HCT116 (cell line): ENCODE results near the gene PLA1A. TPM values are rescaled to one million over a fixed set of nuclear protein-coding genes. Genes with fewer than 3 reads are reported as not detected.

Source experiments
- ATAC-seq: fragments of 200-7000 bp; cut with Tn5 transposase; 2 replicates; pipeline ENCODE4 v1.9.1; 2020; ENCODE audit warnings: mild to moderate bottlenecking, moderate library complexity
- Bru-seq: library from RNA; stranded (reverse); fragments of 400-500 nt; gene quantifications from one replicate; lab custom pipeline; 2021; lab: Mats Ljungman, UMichigan
- BruChase-seq, 2 experiments: library from RNA; stranded (reverse); fragments of 400-500 nt; gene quantifications; one replicate each; lab custom pipeline; 2021; lab: Mats Ljungman, UMichigan
- BruUV-seq: library from RNA; stranded (reverse); fragments of 400-500 nt; replicated peaks from 2 replicates; lab custom pipeline; 2021; lab: Mats Ljungman, UMichigan
- CTCF ChIA-PET: fragments of 300-600 bp; sonication (Branson Sonifier 250); formaldehyde crosslinking; loops from one replicate; lab custom pipeline; 2021; ENCODE audit warnings: antibody characterized with exemption; lab: Charles Lee
- POLR2A ChIA-PET: fragments of 300-600, 350-600 bp; sonication (Branson Sonifier 250); formaldehyde crosslinking; loops from one replicate; lab custom pipeline; 2021; ENCODE audit warnings: antibody characterized with exemption; lab: Charles Lee
- RAD21 ChIA-PET, 2 experiments: fragments of 300-600 bp; sonication (Branson Sonifier 250); formaldehyde crosslinking; loops; one replicate each; lab custom pipeline; 2023; ENCODE audit warnings: low total read pairs in 2 of 2; ENCODE audit not compliant: uncharacterized antibody in 2 of 2, unreplicated experiment in 2 of 2, low non-redundant PET in 1 of 2; lab: Charles Lee
- DNase-seq: peaks from one replicate; pipeline ENCODE4 v3.0.0-alpha.2; 2010; ENCODE audit warnings: low read depth, low spot score
- H2AFZ ChIP-seq: fragments of 200-600 bp; shearing (Covaris generic), sonication (generic); 2 replicates; pipeline ENCODE4 v1.6.1; 2017; ENCODE audit warnings: low read depth, mixed run types, mixed read lengths, antibody characterized with exemption, low read length; ENCODE audit not compliant: poor library complexity, severe bottlenecking
- H3K27ac ChIP-seq: 2 replicates; pipeline ENCODE4 v1.5.1; 2012; ENCODE audit warnings: low read depth, low read length
- H3K27me3 ChIP-seq: fragments of 200-600 bp; sonication (generic); 2 replicates; pipeline ENCODE4 v1.6.1; 2016; ENCODE audit warnings: mixed run types, low read length, mixed read lengths; ENCODE audit not compliant: insufficient read depth
- H3K36me3 ChIP-seq, 2 experiments: fragments of 200-500 bp in 1 of 2; fragments of 200-600 bp in 1 of 2; sonication (Bioruptor generic) in 1 of 2; sonication (generic) in 1 of 2; 2 replicates each; pipeline versions ENCODE4 v1.5.1 to v1.6.1; 2014 to 2016; ENCODE audit warnings: low read length in 2 of 2, inconsistent platforms in 1 of 2, mixed read lengths in 1 of 2, mixed run types in 1 of 2; ENCODE audit not compliant: insufficient read depth in 2 of 2, control insufficient read depth in 1 of 2
- H3K4me1 ChIP-seq, 2 experiments: fragments of 200-600 bp in 1 of 2; sonication (generic) in 1 of 2; 2 replicates each; pipeline versions ENCODE4 v1.5.1 to v1.6.1; 2012 to 2017; ENCODE audit warnings: low read length in 2 of 2, inconsistent platforms in 1 of 2, mild to moderate bottlenecking in 1 of 2, mixed read lengths in 1 of 2, mixed run types in 1 of 2, moderate library complexity in 1 of 2; ENCODE audit not compliant: insufficient read depth in 2 of 2, control insufficient read depth in 1 of 2
- H3K4me2 ChIP-seq: fragments of 200-600 bp; sonication (generic); 2 replicates; pipeline ENCODE4 v1.6.1; 2017; ENCODE audit warnings: mixed run types, low read length, mixed read lengths
- H3K4me3 ChIP-seq, 2 experiments: fragments of 200-600 bp in 1 of 2; sonication (generic) in 1 of 2; replicated peaks in 1 of 2; 2 replicates each; pipeline ENCODE4 v1.5.1; 2011 to 2016; ENCODE audit warnings: low read length in 2 of 2, control low read depth in 1 of 2, low read depth in 1 of 2, mild to moderate bottlenecking in 1 of 2, mixed read lengths in 1 of 2, mixed run types in 1 of 2
- H3K79me2 ChIP-seq: fragments of 200-600 bp; sonication (generic); 2 replicates; pipeline ENCODE4 v1.6.1; 2017; ENCODE audit warnings: mild to moderate bottlenecking, mixed run types, low read length, moderate library complexity, mixed read lengths; ENCODE audit not compliant: insufficient read depth
- H3K9ac ChIP-seq: fragments of 200-600 bp; sonication (generic); 2 replicates; pipeline ENCODE4 v1.6.1; 2016; ENCODE audit warnings: low read length, mixed read lengths
- H3K9me2 ChIP-seq: fragments of 200-600 bp; sonication (generic), shearing (Covaris generic); 2 replicates; pipeline ENCODE4 v1.6.1; 2017; ENCODE audit warnings: mixed run types, mild to moderate bottlenecking, moderate library complexity; ENCODE audit not compliant: insufficient read depth
- H3K9me3 ChIP-seq, 2 experiments: fragments of 200-500 bp in 1 of 2; fragments of 200-600 bp in 1 of 2; sonication (Bioruptor generic) in 1 of 2; sonication (generic) in 1 of 2; 2 replicates each; pipeline ENCODE4 v1.6.1; 2014 to 2017; ENCODE audit warnings: low read length in 2 of 2, mixed read lengths in 2 of 2, inconsistent platforms in 1 of 2, low read depth in 1 of 2, mild to moderate bottlenecking in 1 of 2, mixed run types in 1 of 2, moderate library complexity in 1 of 2; ENCODE audit not compliant: control insufficient read depth in 1 of 2, insufficient read depth in 1 of 2
- H4K20me1 ChIP-seq: fragments of 200-600 bp; sonication (generic), shearing (Covaris generic); 2 replicates; pipeline ENCODE4 v1.6.1; 2017; ENCODE audit warnings: mixed run types, mild to moderate bottlenecking, moderate library complexity; ENCODE audit not compliant: insufficient read depth
- ATF3 ChIP-seq: IDR thresholded peaks from 2 replicates; pipeline ENCODE4 v1.6.1; 2012
- CTCF ChIP-seq, 3 experiments: fragments of 200-600 bp in 1 of 3; sonication (generic) in 1 of 3; IDR thresholded peaks in 2 of 3; conservative IDR thresholded peaks in 1 of 3; 2 replicates each; pipeline ENCODE4 v1.5.1; 2012 to 2017; ENCODE audit warnings: low read depth in 2 of 3, low read length in 2 of 3, antibody characterized with exemption in 1 of 3, borderline replicate concordance in 1 of 3, control low read depth in 1 of 3, mild to moderate bottlenecking in 1 of 3, mixed read lengths in 1 of 3, mixed run types in 1 of 3, moderate library complexity in 1 of 3; ENCODE audit not compliant: insufficient read depth in 1 of 3
- EGR1 ChIP-seq: IDR thresholded peaks from 2 replicates; pipeline ENCODE4 v1.6.1; 2012; ENCODE audit warnings: low read depth
- EZH2 ChIP-seq: fragments of 200-600 bp; sonication (generic); IDR thresholded peaks from 2 replicates; pipeline ENCODE4 v1.6.1; 2017; ENCODE audit warnings: antibody characterized with exemption, mixed run types
- JUND ChIP-seq: IDR thresholded peaks from 2 replicates; pipeline ENCODE4 v1.6.1; 2012
- MAX ChIP-seq: IDR thresholded peaks from 2 replicates; pipeline ENCODE4 v1.6.1; 2012
- POLR2A ChIP-seq: IDR thresholded peaks from 2 replicates; pipeline ENCODE4 v1.7.0; 2011; ENCODE audit warnings: borderline replicate concordance; ENCODE audit not compliant: insufficient read depth, insufficient read length; ENCODE audit errors: extremely low read depth
- POLR2AphosphoS5 ChIP-seq: IDR thresholded peaks from 2 replicates; pipeline ENCODE4 v1.6.1; 2011; ENCODE audit warnings: mild to moderate bottlenecking, low read depth, low read length, moderate library complexity
- RAD21 ChIP-seq: IDR thresholded peaks from 2 replicates; pipeline ENCODE4 v1.6.1; 2012; ENCODE audit warnings: low read depth, mild to moderate bottlenecking
- SIN3A ChIP-seq: IDR thresholded peaks from 2 replicates; pipeline ENCODE4 v1.6.1; 2012; ENCODE audit warnings: low read depth
- YY1 ChIP-seq: IDR thresholded peaks from 2 replicates; pipeline ENCODE4 v1.6.1; 2011; ENCODE audit warnings: low read length, low read depth, moderate library complexity, mild to moderate bottlenecking; ENCODE audit not compliant: insufficient replicate concordance; ENCODE audit errors: extremely low read depth
- ZFX ChIP-seq: fragments of 450-650 bp; IDR thresholded peaks from 2 replicates; pipeline ENCODE4 v1.6.1; 2017
- intact Hi-C: fragments of 100-400 bp; cut with micrococcal nuclease; formaldehyde crosslinking; loops from 2 replicates; pipeline ENCODE4 v1.10.0; 2022
- long read RNA-seq: library from polyadenylated mRNA; unstranded; transcript quantifications from one replicate; pipeline ENCODE4 v2.0.0, GENCODE V29; 2021; ENCODE audit not compliant: unreplicated experiment
- polyA plus RNA-seq: library from polyadenylated mRNA; unstranded; fragments of >200 nt; gene quantifications from 2 replicates; pipeline ENCODE4 v1.2.1, GENCODE V29; 2012; ENCODE audit warnings: missing spikeins
- total RNA-seq: library from RNA; stranded (reverse); gene quantifications from one replicate; pipeline ENCODE4 v1.2.1, GENCODE V29; 2021; ENCODE audit not compliant: unreplicated experiment

PLA1A gene
- total RNA-seq (not detected), Bru-seq, nascent RNA (percentile 9 among the genes with signal in this experiment), BruChase-seq, experiment 1, labeled RNA remaining after a 6-hour chase (percentile 17 among the genes with signal in this experiment), BruChase-seq, experiment 2, labeled RNA remaining after a 2-hour chase (percentile 13 among the genes with signal in this experiment)
- polyA plus RNA-seq = 0.11 and 0.16 TPM in 2 replicates
- long read RNA-seq = 0 reads

GRCh38 chr3:119597548-119598288, at the start of gene PLA1A:
PLA1A (plus strand) TSS chr3:119597885; CDS start chr3:119597914, 29 bp downstream.
- Histone ChIP-seq H3K27me3 (no peaks in the 10 kb centered on the region), H3K4me3 (no peak within 1 kb of the TSS), H4K20me1 (no peaks in the 10 kb centered on the region), H3K4me2 (peak within 1 kb of the TSS; percentile 33), H3K9ac (no peak within 1 kb of the TSS), H3K27ac (no peak within 1 kb of the TSS), H3K9me2 (no peaks in the 10 kb centered on the region), H3K9me3 (no peaks in the 10 kb centered on the region), H3K4me1 (peaks cover 0 to 18% of the 10 kb centered on the region in 2 experiments; a peak in 2 of 4 replicates), H3K36me3 (no peaks in the 10 kb centered on the region), H3K79me2 (no peaks in the 10 kb centered on the region), H2AFZ (peak within 1 kb of the TSS; percentile 87)
- no peak for ATAC-seq
- no TSS peak for BruUV-seq
- ChIA-PET RAD21 (no interaction called here), POLR2A (no interaction called here), CTCF (no interaction called here)
- intact Hi-C loops = no loop called here
- no peak for DNase-seq
- TF ChIP-seq POLR2A (no peak), POLR2AphosphoS5 (no peak), JUND (no peak), SIN3A (no peak), ZFX (no peak), RAD21 (no peak), YY1 (no peak), EZH2 (no peak), MAX (no peak), ATF3 (no peak), CTCF (IDR thresholded peaks at IDR 0.05 in 2 of 3, conservative IDR thresholded peaks at IDR 0.05 in 1 of 3; ENCODE audit: borderline replicate concordance in 1 of 3, insufficient read depth in 1 of 3, low read depth in 2 of 3, low read length in 2 of 3) (no peak), EGR1 (no peak)
